OCI-LY3 (cell line): ENCODE data around the gene LTC4S.

Experiments used
- H2AFZ ChIP-seq: fragments of 200-600, 300-600 bp; shearing (Covaris generic); 2 replicates; pipeline ENCODE4 v1.6.0; 2014; ENCODE audit warnings: antibody characterized with exemption, low read depth, low read length
- H3K27ac ChIP-seq: fragments of 200-600, 300-600 bp; sonication (generic); 2 replicates; pipeline ENCODE4 v1.5.1; 2014; ENCODE audit warnings: mild to moderate bottlenecking, low read length, moderate library complexity, mixed read lengths
- H3K27me3 ChIP-seq: fragments of 200-600, 300-600 bp; sonication (generic); 2 replicates; pipeline ENCODE4 v1.6.1; 2014; ENCODE audit warnings: low read depth, low read length, mixed read lengths
- H3K36me3 ChIP-seq: fragments of 200-600, 300-600 bp; sonication (generic); replicated peaks from 2 replicates; pipeline ENCODE3; 2014; ENCODE audit warnings: low read depth, low read length, mixed read lengths
- H3K4me1 ChIP-seq: fragments of 300-600, 200-600 bp; sonication (generic); 2 replicates; pipeline ENCODE4 v1.6.1; 2014; ENCODE audit warnings: low read length, mixed read lengths
- H3K4me2 ChIP-seq: fragments of 200-600, 300-600 bp; sonication (generic); 2 replicates; pipeline ENCODE4 v1.6.1; 2014; ENCODE audit warnings: low read length, mixed read lengths
- H3K4me3 ChIP-seq: fragments of 300-600, 200-600 bp; sonication (generic); 2 replicates; pipeline ENCODE4 v1.5.1; 2014; ENCODE audit warnings: antibody characterized with exemption, mild to moderate bottlenecking, low read length, moderate library complexity
- H3K79me2 ChIP-seq: fragments of 300-600, 200-600 bp; shearing (Covaris generic); 2 replicates; pipeline ENCODE4 v1.6.1; 2014; ENCODE audit warnings: mild to moderate bottlenecking, low read length, mixed read lengths
- H3K9ac ChIP-seq: fragments of 300-600, 200-600 bp; shearing (Covaris generic); 2 replicates; pipeline ENCODE4 v1.6.0; 2014; ENCODE audit warnings: mild to moderate bottlenecking, low read length, moderate library complexity
- H3K9me3 ChIP-seq: fragments of 200-600, 300-600 bp; shearing (Covaris generic); 2 replicates; pipeline ENCODE4 v1.6.1; 2014; ENCODE audit warnings: low read length, mixed read lengths; ENCODE audit not compliant: insufficient read depth
- H4K20me1 ChIP-seq: fragments of 200-600, 300-600 bp; sonication (generic); 2 replicates; pipeline ENCODE4 v1.6.1; 2016; ENCODE audit warnings: low read length, mixed read lengths; ENCODE audit not compliant: insufficient read depth
- CTCF ChIP-seq: fragments of 200-600, 300-600 bp; sonication (generic); IDR thresholded peaks from 2 replicates; pipeline ENCODE4 v1.5.1; 2014; ENCODE audit warnings: antibody characterized with exemption, low read length, low read depth
- EZH2phosphoT487 ChIP-seq: fragments of 200-600 bp; shearing (Covaris generic); IDR thresholded peaks from 2 replicates; pipeline ENCODE4 v1.6.1; 2018; ENCODE audit warnings: antibody characterized with exemption, mixed run types, low read depth

Gene LTC4S

GRCh38 chr5:179769796-179770195, 24.0 kb upstream of the LTC4S start:
- Histone ChIP-seq H3K36me3 (peaks cover 75% of the 10 kb centered on the region), H3K9ac (no peak overlapping the region), H3K4me2 (no peak overlapping the region), H4K20me1 (peaks cover 21% of the 10 kb centered on the region; the same call in 1 of the 2 replicates), H3K4me1 (no peaks in the 10 kb centered on the region), H3K27ac (no peak overlapping the region), H3K9me3 (no peaks in the 10 kb centered on the region), H3K4me3 (no peak overlapping the region), H3K79me2 (peaks cover 36% of the 10 kb centered on the region), H3K27me3 (no peaks in the 10 kb centered on the region), H2AFZ (no peak overlapping the region)
- TF ChIP-seq CTCF (no peak), EZH2phosphoT487 (no peak)

- H3K27me3 ChIP-seq: no peaks in the 10 kb centered on the region
- H3K9me3 ChIP-seq: no peaks in the 10 kb centered on the region
- H4K20me1 ChIP-seq: peaks cover 17% of the 10 kb centered on the region; the same call in 1 of the 2 replicates
- no peak overlapping the region for H2AFZ ChIP-seq
- no peak overlapping the region for H3K4me2 ChIP-seq
- H3K27ac ChIP-seq: no peak overlapping the region
- peaks cover 79% of the 10 kb centered on the region for H3K36me3 ChIP-seq
- no peak overlapping the region for H3K4me3 ChIP-seq
- no peaks in the 10 kb centered on the region for H3K4me1 ChIP-seq
- H3K79me2 ChIP-seq: peaks cover 21% of the 10 kb centered on the region
- H3K9ac ChIP-seq: no peak overlapping the region
- TF ChIP-seq EZH2phosphoT487 (no peak), CTCF (no peak)
Observed at GRCh38 chr5:179771311-179771895, 22.4 kb upstream of the LTC4S start.

DNA sequence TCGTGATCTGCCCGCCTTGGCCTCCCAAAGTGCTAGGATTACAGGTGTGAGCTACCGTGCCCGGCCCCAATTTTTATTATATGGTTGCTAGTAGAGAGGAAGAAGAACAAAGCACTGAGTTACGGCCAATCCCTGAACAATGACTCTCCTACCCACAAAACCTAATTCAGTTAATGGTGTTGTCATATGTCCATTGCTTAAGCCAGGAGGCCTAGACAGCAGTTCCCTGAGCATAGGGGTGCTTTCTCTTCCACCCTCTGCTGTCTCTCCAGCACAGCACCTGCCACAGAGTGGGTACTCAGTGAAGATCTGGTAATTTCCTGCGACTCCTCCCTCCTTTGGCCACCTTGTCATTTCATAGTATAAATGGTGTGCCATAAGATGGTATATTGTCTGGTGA, 21.4 kb upstream of the LTC4S start:
- H3K4me2 ChIP-seq: no peak overlapping the region
- no peaks in the 10 kb centered on the region for H3K4me1 ChIP-seq
- no peak overlapping the region for H3K27ac ChIP-seq
- H3K9me3 ChIP-seq: no peaks in the 10 kb centered on the region
- H3K36me3 ChIP-seq: peaks cover 73% of the 10 kb centered on the region
- no peak for TF ChIP-seq CTCF
- no peak for TF ChIP-seq EZH2phosphoT487
- no peaks in the 10 kb centered on the region for H3K27me3 ChIP-seq
- no peak overlapping the region for H3K9ac ChIP-seq
- H3K4me3 ChIP-seq: no peak overlapping the region
- peaks cover 14% of the 10 kb centered on the region; the same call in 1 of the 2 replicates for H4K20me1 ChIP-seq
- no peak overlapping the region for H2AFZ ChIP-seq
- H3K79me2 ChIP-seq: peaks cover 14% of the 10 kb centered on the region

- no peak for TF ChIP-seq EZH2phosphoT487
- Histone ChIP-seq H2AFZ (no peak overlapping the region), H3K36me3 (peaks cover 69% of the 10 kb centered on the region), H3K27me3 (no peaks in the 10 kb centered on the region), H4K20me1 (peaks cover 7% of the 10 kb centered on the region; the same call in 1 of the 2 replicates), H3K4me2 (no peak overlapping the region), H3K27ac (no peak overlapping the region), H3K4me3 (no peak overlapping the region), H3K9ac (no peak overlapping the region), H3K9me3 (no peaks in the 10 kb centered on the region), H3K4me1 (no peaks in the 10 kb centered on the region), H3K79me2 (peaks cover 2% of the 10 kb centered on the region; the same call in 1 of the 2 replicates)
Observed at GRCh38 chr5:179773686-179774040, 20.1 kb upstream of the LTC4S start.
